H9 (cell line): ENCODE data around the gene SLC31A2. TPM values are rescaled to one million over a fixed set of nuclear protein-coding genes. Genes with fewer than 3 reads are reported as not detected.

Experiments used
- DNase-seq: peaks from one replicate; pipeline ENCODE4 v3.0.0-alpha.2; 2017
- H2AFZ ChIP-seq: one replicate; pipeline ENCODE4 v1.6.1; 2013; ENCODE audit warnings: mild to moderate bottlenecking, low read length, control low read depth, moderate library complexity
- H2AK5ac ChIP-seq: 2 replicates; pipeline ENCODE4 v1.6.1; 2013; ENCODE audit warnings: low read length, control low read depth, mixed read lengths; ENCODE audit not compliant: insufficient read length
- H2BK120ac ChIP-seq: one replicate; pipeline ENCODE4 v1.6.1; 2013; ENCODE audit warnings: low read depth, mild to moderate bottlenecking, low read length, control low read depth, inconsistent platforms; ENCODE audit not compliant: poor library complexity, severe bottlenecking
- H2BK12ac ChIP-seq: 2 replicates; pipeline ENCODE4 v1.6.1; 2013; ENCODE audit warnings: low read length, control low read depth, mixed read lengths, low read depth; ENCODE audit not compliant: insufficient read length
- H2BK15ac ChIP-seq: 2 replicates; pipeline ENCODE4 v1.6.1; 2013; ENCODE audit warnings: low read depth, low read length, control low read depth
- H2BK20ac ChIP-seq: one replicate; pipeline ENCODE4 v1.6.1; 2013; ENCODE audit warnings: low read depth, mild to moderate bottlenecking, low read length, control low read depth, inconsistent platforms; ENCODE audit not compliant: poor library complexity, severe bottlenecking
- H2BK5ac ChIP-seq: 2 replicates; pipeline ENCODE4 v1.6.1; 2013; ENCODE audit warnings: low read length, control low read depth, mixed read lengths; ENCODE audit not compliant: insufficient read length
- H3K14ac ChIP-seq: 2 replicates; pipeline ENCODE4 v1.6.1; 2013; ENCODE audit warnings: low read length, control low read depth; ENCODE audit not compliant: insufficient read depth
- H3K18ac ChIP-seq: 2 replicates; pipeline ENCODE4 v1.6.1; 2013; ENCODE audit warnings: low read depth, mild to moderate bottlenecking, mixed read lengths, low read length, control low read depth; ENCODE audit not compliant: insufficient read length
- H3K23ac ChIP-seq: 2 replicates; pipeline ENCODE4 v1.6.1; 2013; ENCODE audit warnings: low read length, control low read depth, mixed read lengths, low read depth; ENCODE audit not compliant: insufficient read length
- H3K23me2 ChIP-seq: 2 replicates; pipeline ENCODE4 v1.6.1; 2013; ENCODE audit warnings: low read depth, mild to moderate bottlenecking, mixed read lengths, low read length, control low read depth; ENCODE audit not compliant: insufficient read length, poor library complexity, severe bottlenecking
- H3K27ac ChIP-seq: 2 replicates; pipeline ENCODE4 v1.5.1; 2013; ENCODE audit warnings: low read length, control low read depth, mixed read lengths, low read depth; ENCODE audit not compliant: insufficient read length
- H3K27me3 ChIP-seq: 2 replicates; pipeline ENCODE4 v1.6.1; 2013; ENCODE audit warnings: low read length, control low read depth, inconsistent platforms; ENCODE audit not compliant: insufficient read depth
- H3K4ac ChIP-seq: 2 replicates; pipeline ENCODE4 v1.6.1; 2013; ENCODE audit warnings: low read depth, mild to moderate bottlenecking, control low read depth, inconsistent platforms, low read length, moderate library complexity
- H3K4me1 ChIP-seq: 2 replicates; pipeline ENCODE4 v1.6.1; 2013; ENCODE audit warnings: low read length, control low read depth, inconsistent platforms; ENCODE audit not compliant: insufficient read depth
- H3K4me2 ChIP-seq: 2 replicates; pipeline ENCODE4 v1.6.1; 2013; ENCODE audit warnings: low read length, control low read depth, mixed read lengths; ENCODE audit not compliant: insufficient read length, insufficient read depth
- H3K56ac ChIP-seq: 2 replicates; pipeline ENCODE4 v1.6.1; 2013; ENCODE audit warnings: low read depth, mild to moderate bottlenecking, mixed read lengths, low read length, control low read depth; ENCODE audit not compliant: insufficient read length
- H3K79me1 ChIP-seq: 2 replicates; pipeline ENCODE4 v1.6.1; 2013; ENCODE audit warnings: low read depth, mild to moderate bottlenecking, moderate library complexity, low read length, control low read depth, inconsistent platforms; ENCODE audit not compliant: insufficient read depth, poor library complexity, severe bottlenecking
- H3K79me2 ChIP-seq: 2 replicates; pipeline ENCODE4 v1.6.1; 2013; ENCODE audit warnings: low read length, control low read depth, inconsistent platforms; ENCODE audit not compliant: insufficient read depth
- H3K9ac ChIP-seq: 2 replicates; pipeline ENCODE4 v1.6.1; 2013; ENCODE audit warnings: low read length, control low read depth, mixed read lengths; ENCODE audit not compliant: insufficient read length; ENCODE audit errors: extremely low read depth
- H3K9me3 ChIP-seq: one replicate; pipeline ENCODE4 v1.6.1; 2013; ENCODE audit warnings: low read depth, low read length, inconsistent platforms; ENCODE audit not compliant: control insufficient read depth
- H3T11ph ChIP-seq: one replicate; pipeline ENCODE4 v1.6.1; 2013; ENCODE audit warnings: mild to moderate bottlenecking, low read length, control low read depth, inconsistent platforms
- H4K20me1 ChIP-seq: one replicate; pipeline ENCODE4 v1.6.1; 2013; ENCODE audit not compliant: control insufficient read depth, insufficient read length, insufficient read depth
- H4K5ac ChIP-seq: 2 replicates; pipeline ENCODE4 v1.6.1; 2013; ENCODE audit warnings: low read depth, mild to moderate bottlenecking, mixed read lengths, low read length, control low read depth; ENCODE audit not compliant: insufficient read length
- H4K8ac ChIP-seq: replicated peaks from 2 replicates; pipeline ENCODE4 v1.6.1; 2013; ENCODE audit warnings: low read length, control low read depth, mixed read lengths, low read depth; ENCODE audit not compliant: insufficient read length
- H4K91ac ChIP-seq: 2 replicates; pipeline ENCODE4 v1.6.1; 2013; ENCODE audit warnings: low read depth, mild to moderate bottlenecking, moderate library complexity, mixed read lengths, low read length, control low read depth; ENCODE audit not compliant: insufficient read length
- H3K27ac Mint-ChIP-seq, 3 experiments: 2 replicates in 2 of 3; 3 replicates in 1 of 3; pipeline ENCODE4 v1.8.0; 2020 to 2021; ENCODE audit warnings: mixed read lengths in 3 of 3, mild to moderate bottlenecking in 1 of 3, moderate library complexity in 1 of 3
- H3K27me3 Mint-ChIP-seq: 2 replicates; pipeline ENCODE4 v1.8.0; 2021; ENCODE audit warnings: low read depth, mild to moderate bottlenecking, moderate library complexity, mixed read lengths
- H3K36me3 Mint-ChIP-seq, 3 experiments: 2 replicates in 2 of 3; 3 replicates in 1 of 3; pipeline ENCODE4 v1.8.0; 2020 to 2021; ENCODE audit warnings: low read depth in 3 of 3, mixed read lengths in 3 of 3; ENCODE audit not compliant: insufficient read depth in 1 of 3
- H3K4me1 Mint-ChIP-seq, 2 experiments: 2 replicates each; pipeline ENCODE4 v1.8.0; 2020; ENCODE audit warnings: mixed read lengths in 2 of 2
- H3K4me3 Mint-ChIP-seq, 2 experiments: 2 replicates in 1 of 2; 3 replicates in 1 of 2; pipeline ENCODE4 v1.8.0; 2020 to 2021; ENCODE audit warnings: mild to moderate bottlenecking in 2 of 2, mixed read lengths in 2 of 2, moderate library complexity in 1 of 2
- H3K9me3 Mint-ChIP-seq, 2 experiments: 2 replicates in 1 of 2; 3 replicates in 1 of 2; pipeline ENCODE4 v1.8.0; 2020; ENCODE audit warnings: mild to moderate bottlenecking in 2 of 2, mixed read lengths in 2 of 2, moderate library complexity in 1 of 2
- WGBS: extraction: QIAGEN DNeasy Blood & Tissue Kit; methylation state at CpG from one replicate; pipeline ENCODE4 v1.1.7; 2013; ENCODE audit warnings: missing lambda C conversion rate, low lambda C conversion rate, mixed read lengths; ENCODE audit not compliant: insufficient read length; ENCODE audit errors: extremely low coverage; 5-methylcytosine and 5-hydroxymethylcytosine counted together
- total RNA-seq: library from RNA; stranded (reverse); gene quantifications from 2 replicates; pipeline ENCODE4 v1.2.1, GENCODE V29; 2021
- TF ChIP-seq, protein P1 (sequence below): fragments of 200-600 bp; sonication (generic); conservative IDR thresholded peaks from 3 replicates; pipeline ENCODE4 v1.8.0; 2021; ENCODE audit warnings: antibody characterized with exemption, mild to moderate bottlenecking

The SLC31A2 gene
- total RNA-seq, 1 experiment from 2014 or later, result 1.0 TPM

DNA sequence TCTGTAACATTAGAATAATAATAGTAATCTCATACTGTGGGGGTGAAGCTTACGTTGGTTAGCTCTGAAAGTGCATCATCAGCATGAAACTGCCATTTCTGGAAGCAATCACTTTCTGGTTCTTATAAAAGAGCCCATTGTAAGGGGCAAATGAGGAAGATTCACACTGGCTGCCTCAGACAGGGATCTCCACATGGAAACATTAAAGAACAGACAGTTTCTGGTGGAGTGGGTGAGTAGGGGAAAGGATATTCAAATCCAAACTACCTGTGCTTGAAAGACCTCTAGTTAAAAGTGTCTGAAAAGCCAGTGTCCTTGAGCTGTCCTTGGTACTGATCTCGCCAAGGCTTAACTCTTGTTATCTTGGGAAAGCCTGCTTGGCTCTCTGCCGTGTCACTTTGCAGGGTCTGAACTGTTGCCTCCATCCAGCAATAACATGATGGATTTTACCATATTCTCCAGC is 19.1 kb upstream of the SLC31A2 start:
- H3K27me3 Mint-ChIP-seq, result peaks cover 6% of the 10 kb centered on the region
- Histone ChIP-seq H4K20me1 (no peaks in the 10 kb centered on the region), H3K27me3 (no peaks in the 10 kb centered on the region), H3K23me2 (no peaks in the 10 kb centered on the region), H2BK20ac (no peak overlapping the region), H3K23ac (no peak overlapping the region), H3K4me2 (no peak overlapping the region), H2BK12ac (no peak overlapping the region), H3K9me3 (no peaks in the 10 kb centered on the region), H3K79me1 (no peaks in the 10 kb centered on the region), H3K9ac (no peak overlapping the region), H3K14ac (no peak overlapping the region), H3K79me2 (no peaks in the 10 kb centered on the region), H2BK120ac (no peak overlapping the region), H3K27ac (no peak overlapping the region), H2AFZ (no peak overlapping the region), H3K18ac (no peak overlapping the region), H3T11ph (no peak overlapping the region), H3K4ac (no peak overlapping the region), H4K91ac (no peak overlapping the region), H2AK5ac (no peak overlapping the region), H3K56ac (no peak overlapping the region), H4K8ac (no peak overlapping the region), H4K5ac (no peak overlapping the region), H2BK15ac (no peak overlapping the region), H3K4me1 (no peaks in the 10 kb centered on the region; the same call in 1 of the 2 replicates), H2BK5ac (no peak overlapping the region)
- peaks cover 0 to 12% of the 10 kb centered on the region in 2 experiments; a peak in 2 of 4 replicates for H3K4me1 Mint-ChIP-seq
- H3K36me3 Mint-ChIP-seq, result no peaks in the 10 kb centered on the region; a peak in 1 of 7 replicates
- peaks cover under 1 to 17% of the 10 kb centered on the region in 2 experiments; a peak in 4 of 5 replicates for H3K9me3 Mint-ChIP-seq
- WGBS, result no CpG with 5 or more reads among the region's 3 CpGs
- TF ChIP-seq, protein P1, sequence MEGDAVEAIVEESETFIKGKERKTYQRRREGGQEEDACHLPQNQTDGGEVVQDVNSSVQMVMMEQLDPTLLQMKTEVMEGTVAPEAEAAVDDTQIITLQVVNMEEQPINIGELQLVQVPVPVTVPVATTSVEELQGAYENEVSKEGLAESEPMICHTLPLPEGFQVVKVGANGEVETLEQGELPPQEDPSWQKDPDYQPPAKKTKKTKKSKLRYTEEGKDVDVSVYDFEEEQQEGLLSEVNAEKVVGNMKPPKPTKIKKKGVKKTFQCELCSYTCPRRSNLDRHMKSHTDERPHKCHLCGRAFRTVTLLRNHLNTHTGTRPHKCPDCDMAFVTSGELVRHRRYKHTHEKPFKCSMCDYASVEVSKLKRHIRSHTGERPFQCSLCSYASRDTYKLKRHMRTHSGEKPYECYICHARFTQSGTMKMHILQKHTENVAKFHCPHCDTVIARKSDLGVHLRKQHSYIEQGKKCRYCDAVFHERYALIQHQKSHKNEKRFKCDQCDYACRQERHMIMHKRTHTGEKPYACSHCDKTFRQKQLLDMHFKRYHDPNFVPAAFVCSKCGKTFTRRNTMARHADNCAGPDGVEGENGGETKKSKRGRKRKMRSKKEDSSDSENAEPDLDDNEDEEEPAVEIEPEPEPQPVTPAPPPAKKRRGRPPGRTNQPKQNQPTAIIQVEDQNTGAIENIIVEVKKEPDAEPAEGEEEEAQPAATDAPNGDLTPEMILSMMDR, result no peak
- H3K27ac Mint-ChIP-seq, result no peak overlapping the region
- no peak overlapping the region for H3K4me3 Mint-ChIP-seq
- no peak for DNase-seq
